HG02870 (cell line): ENCODE measurements around the gene SMCO2.

Experiments used
- ATAC-seq: cut with Tn5 transposase; IDR thresholded peaks from one replicate; pipeline ENCODE4 v1.9.1; 2021; ENCODE audit warnings: mild to moderate bottlenecking, moderate library complexity; ENCODE audit not compliant: unreplicated experiment

Gene SMCO2

DNA sequence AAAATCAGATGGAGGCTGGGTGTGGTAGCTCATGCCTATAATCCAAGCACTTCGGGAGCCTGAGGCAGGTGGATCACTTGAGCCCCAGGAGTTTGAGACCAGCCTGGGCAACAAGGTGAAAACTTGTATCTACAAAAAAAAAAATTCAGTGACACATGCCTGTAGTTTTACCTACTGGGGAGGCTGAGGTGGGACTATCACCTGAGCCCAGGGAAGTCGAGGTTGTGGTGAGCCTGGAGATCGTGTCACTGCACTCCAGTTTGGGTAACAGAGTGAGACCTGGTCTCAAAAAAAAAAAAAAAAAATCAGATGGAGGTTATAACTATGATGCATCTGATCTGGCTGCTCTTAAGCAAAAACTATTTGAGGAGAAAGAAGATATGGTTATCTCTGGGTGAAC, 50.9 kb downstream of the SMCO2 start:
- ATAC-seq, result no peak

DNA sequence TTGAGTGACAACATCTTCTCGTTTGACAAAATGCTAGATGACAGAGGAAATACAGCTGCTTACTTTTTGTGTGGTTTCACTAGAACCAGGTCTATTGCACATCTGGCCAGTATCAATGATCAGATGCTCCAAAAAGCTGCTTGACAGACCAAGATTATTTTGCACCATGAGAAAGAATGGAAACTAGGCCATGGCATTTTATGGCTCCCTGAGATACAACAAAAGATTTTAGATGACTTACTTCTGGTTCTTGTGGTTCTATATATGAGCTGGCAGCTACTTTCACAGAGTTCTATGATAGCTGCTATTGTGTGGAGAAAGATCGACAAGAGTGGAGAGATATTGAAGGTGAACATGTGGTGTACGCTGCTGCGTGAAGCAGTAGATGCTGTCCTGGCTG, 51.6 kb downstream of the SMCO2 start:
- peak; percentile 82 for ATAC-seq

DNA sequence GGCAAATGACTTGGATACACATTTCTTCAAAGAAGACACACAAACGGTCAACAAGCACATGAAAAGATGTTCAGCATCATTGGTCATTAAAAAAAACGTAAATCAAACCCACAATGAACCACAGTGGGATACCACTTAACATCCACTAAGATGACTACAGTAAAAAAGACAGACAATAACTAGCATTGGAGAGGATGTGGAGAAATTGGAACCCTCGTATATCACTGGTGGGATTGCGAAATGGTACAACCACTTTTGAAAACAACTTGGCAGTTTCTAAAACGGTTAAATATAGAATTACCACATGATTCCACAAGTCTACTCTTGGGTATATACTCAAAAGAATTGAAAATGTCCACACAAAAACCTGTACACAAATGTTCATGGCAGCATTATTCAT, 52.2 kb downstream of the SMCO2 start:
- no peak for ATAC-seq

DNA sequence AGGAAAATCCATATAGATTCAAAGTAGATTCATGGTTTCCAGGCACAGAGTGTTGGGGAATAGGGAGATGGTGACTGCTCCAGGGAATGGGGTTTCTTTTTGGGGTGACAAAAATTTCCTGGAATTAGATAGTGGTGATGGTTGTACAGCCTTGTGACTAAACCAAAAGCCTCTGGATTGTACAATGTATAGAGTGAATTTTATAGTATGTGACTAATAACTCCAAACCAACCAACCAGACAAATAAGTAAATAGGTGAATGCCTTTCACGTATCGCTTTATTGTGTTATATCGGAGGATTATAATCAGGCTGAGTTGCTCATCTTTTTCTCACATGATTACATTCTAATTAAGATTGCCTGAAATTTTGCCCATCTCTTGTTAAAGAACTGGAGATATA, 52.8 kb downstream of the SMCO2 start:
- ATAC-seq, result no peak

DNA sequence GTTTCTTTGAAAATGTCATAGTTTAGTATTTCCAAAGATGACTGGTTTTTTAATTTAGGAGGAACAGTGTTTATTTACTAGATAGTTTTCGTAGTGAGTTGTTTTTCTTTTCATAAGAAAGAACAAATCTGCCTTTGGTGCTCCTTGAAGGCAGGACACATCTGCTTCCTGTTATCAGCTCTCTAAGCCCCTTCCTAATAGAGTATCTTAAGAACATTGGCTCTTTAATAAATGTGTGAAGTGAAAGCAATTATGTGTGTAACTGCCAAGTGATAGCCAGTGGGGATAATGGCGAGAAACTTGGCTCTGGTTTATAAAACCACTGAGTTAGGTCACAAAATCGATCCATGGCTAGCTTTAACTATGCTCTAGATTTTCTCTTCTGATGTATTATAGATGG, 54.0 kb downstream of the SMCO2 start:
- no peak for ATAC-seq

DNA sequence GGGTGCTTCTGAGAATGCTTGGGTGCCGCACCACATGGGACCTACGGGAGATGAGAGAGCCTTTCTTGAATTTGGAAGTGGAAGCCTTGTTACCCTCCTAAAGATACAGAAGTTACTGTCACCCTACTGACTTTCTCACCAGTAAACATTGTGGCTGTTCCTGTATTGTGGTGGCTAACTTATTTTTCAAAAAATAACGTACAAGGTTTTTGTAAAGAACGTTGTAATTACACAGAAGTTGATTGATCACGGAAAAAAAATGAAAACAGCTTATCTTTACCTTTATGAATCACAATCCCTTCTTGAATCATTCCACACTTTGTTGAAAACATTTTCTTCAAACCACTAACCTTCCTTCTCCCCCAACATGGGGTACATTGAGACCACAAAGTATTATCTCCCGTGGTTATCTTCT, 55.5 kb downstream of the SMCO2 start:
- no peak for ATAC-seq

DNA sequence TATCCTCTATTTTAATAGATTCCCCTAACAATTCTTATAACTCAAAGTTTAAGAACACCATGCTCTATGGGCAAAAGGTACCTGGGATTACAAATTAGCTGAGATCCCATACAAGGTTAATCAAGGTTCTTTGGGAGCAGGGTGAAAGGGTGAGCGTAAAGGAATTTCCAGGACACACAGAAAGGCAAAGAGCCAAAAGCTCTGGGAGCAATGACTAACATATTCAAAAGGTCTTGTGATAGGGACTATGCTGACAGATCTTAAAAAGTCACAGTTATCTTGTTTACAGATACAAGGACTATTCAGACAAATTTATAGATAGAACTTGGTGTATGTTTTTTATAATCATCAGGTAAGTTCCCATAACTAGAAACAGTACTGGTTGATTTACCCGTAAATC, 58.0 kb downstream of the SMCO2 start:
- no peak for ATAC-seq

DNA sequence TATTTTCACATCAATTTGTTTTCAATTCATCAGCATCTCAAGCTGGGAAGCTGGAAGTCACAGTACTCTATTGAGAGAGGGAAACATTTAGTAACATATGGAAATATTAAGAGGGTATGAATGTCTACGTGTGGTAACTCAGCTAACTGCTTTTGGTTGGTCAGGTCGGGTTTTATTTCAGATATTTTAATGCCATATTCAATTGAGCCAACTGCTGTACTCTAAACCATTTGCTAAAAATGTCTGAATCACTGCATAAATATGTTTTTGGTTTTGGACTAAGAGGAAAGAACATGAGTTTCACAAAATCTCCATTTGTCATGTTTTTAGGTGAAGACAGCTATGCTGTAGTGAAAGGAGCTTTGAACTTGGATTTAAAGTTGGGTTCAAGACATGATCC, 58.6 kb downstream of the SMCO2 start:
- no peak for ATAC-seq

DNA sequence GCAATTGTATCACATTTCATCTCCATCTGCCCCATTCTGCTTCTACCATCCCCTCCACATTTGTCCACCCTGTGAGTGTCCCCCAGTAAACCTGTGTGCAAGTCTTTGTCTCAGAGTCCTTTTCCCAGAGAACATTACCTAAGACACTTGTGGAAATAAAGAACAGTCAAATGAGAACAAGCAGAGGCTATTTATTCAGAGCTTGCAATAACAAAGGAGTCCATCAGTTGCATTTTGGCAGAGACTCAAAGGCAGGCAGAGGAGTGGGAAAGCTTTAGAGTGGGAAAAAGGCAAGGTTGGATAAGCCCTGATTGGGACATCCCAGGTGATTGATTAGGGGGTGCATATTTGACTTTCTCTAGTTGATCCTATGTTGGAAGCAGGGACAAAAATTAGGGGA, 59.2 kb downstream of the SMCO2 start:
- no peak for ATAC-seq

DNA sequence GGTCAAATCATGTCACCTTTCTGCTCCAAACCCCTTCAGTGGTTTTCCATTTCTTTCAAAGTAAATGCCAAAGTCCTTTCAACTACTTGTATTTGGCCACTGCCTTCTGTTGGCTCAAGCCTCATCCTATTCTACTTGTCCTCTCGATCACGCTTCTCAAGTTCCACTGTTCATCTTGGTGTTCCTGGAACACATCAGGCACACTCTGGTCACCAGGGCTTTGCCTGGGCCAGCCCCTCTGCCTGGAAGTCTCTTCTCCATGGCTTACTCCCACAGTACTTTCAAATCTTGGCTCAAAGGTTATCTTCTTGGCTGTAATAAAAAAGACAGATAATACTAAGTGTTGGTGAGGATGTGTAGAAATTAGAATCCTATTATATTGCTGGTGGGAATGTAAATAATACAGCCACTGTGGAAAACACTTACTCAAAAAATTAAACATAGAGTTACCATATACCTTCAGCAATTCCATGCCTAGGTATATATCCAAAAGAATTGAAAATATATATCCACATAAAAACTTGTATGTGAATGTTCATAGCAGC, 60.2 kb downstream of the SMCO2 start:
- ATAC-seq, result no peak

DNA sequence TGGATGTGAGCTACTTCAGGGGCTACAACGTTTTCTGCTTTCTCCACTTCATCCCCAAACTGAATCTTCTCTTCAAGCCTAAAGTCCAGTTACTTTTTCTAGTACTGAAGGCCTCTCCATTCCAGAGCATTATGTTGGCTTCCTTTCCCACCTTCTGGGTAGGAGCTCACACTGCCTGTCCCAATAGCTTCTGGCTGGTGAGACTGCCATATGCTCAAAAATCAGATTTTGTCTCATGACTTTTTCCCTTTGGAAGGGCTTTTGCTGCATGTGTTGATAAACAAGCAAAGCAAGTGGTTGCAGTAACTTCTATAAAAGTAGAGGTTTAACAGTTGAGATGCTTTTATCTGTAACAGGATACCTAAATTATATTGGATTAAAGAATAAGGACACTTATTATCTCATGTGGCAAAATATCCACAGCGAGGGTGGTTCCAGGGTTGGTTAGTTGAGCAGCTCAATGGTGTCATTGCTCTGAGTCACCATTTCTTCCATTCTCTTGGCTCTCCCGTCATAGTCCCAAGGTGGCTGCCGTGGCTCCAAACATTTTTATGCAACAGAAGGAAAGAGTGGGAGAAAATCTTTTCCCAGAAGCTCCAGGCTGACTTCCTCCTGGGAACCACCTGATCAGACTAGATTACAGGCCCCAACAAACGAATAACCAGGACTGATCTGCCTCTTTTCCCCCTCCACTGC, 62.3 kb downstream of the SMCO2 start:
- no peak for ATAC-seq

DNA sequence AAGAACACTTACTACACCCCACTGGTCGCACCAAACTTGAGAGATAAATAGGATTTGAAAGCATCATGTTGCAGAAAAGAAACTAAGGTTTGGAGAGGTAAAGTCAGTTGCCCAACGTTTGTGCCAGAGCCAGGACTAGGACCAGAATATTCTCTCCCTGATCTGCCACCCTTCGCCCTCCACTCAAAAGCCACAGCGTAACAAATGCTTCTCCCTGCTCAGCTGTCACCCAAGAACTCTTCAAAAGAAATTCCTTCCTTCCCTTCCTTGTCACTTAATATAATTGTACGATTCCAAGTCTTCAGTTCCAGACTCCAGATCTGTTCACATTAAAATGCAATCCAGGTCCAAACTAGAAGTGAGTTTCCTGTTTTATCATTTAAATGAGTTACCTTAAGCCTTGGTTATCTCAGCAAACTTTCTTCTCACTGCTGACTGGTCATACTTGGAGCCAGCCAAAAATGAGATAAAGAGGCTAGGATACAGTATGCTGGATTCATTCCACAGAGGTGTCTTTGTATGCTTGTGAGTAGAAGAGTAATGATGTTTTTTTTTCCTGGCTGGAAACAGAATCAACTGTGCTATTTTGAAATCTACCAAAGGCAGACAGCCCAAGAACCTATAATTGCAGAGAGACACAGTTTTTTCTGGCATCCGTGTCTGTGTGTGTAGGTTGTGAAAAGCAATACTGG, 64.6 kb downstream of the SMCO2 start:
- ATAC-seq, result no peak

DNA sequence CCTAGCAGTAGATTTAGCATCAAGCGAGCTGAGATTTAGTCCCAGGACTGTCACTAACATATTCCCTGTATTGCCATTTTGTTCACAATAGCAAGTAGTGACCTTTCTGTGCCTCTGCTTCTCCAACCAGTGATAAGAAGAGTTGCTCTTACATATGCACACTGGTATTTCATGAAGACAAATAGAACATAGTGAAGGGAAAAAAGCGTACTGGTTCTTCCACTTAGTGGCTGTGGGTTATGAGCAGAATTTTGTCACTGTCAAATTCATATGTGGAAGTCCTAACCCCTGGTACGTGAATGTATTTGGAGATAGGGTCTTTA, 65.1 kb downstream of the SMCO2 start:
- no peak for ATAC-seq

DNA sequence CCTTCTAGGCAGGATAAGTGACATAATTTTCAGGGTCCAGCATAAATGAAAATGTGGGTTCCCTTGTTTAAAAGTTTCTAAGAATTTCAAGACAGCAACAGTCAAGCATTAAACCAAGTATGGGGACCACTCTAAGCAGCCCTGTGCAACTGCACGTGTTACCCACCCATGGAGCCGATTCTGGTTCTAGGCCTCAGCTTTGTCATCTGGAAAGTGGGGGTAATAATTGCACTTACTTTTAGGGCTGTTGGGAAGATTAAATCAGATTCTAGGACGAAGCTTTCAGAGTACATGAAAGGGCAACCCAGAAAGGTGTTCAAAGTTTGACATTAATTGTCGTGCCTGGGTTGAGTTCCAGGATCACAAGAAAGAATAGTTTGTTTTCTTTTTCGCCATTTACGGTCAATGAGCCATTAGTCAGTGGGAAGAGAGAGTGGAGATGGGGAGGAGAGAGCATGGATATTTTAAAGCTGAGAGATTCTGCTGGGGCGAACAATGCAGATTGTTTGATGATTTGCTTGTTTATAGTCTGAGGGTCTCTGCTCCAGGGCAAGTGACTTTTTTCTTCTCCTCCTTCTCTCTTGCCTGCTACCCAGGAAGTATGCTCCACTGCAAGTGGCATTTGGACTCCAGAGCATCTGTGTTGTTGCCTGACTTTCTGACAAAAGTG, 66.8 kb downstream of the SMCO2 start:
- no peak for ATAC-seq

DNA sequence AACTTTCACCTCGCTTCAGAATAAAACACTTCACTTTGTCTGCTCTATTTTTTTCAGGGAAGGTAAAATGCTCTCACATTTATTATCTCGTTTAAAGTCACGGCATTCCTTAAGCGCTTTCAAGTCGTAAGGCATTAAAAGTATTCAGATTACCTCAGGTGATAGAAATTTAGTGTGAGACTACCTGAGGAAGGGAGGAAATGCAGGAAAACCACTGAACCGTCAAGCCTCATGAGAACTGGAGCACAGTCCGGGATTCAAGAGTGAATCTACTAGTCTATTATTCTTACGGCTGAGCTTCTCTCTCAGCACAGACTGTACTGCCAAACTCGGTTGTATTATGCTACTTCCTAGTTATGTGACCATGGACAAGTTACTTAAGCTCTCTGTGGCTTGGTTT, 69.1 kb downstream of the SMCO2 start:
- no peak for ATAC-seq

DNA sequence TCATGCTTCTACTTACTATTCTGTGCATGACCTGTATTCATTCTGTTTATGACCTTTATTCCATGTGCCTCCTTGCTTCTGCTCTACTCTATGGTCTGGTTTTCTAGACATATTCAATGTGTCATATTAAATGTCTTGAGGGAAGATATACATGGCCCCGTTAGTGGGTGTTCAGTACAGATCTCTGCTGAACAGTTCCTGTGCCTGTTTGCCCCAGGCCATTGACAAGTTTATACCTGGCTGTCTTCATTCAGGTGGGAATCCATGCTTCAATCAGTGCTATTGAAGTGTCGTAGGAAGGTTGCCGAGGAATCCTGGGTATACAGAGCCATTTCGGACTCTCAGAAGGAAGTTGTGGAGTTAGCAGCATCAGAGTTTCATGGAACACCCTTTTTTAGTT, 70.1 kb downstream of the SMCO2 start:
- no peak for ATAC-seq

DNA sequence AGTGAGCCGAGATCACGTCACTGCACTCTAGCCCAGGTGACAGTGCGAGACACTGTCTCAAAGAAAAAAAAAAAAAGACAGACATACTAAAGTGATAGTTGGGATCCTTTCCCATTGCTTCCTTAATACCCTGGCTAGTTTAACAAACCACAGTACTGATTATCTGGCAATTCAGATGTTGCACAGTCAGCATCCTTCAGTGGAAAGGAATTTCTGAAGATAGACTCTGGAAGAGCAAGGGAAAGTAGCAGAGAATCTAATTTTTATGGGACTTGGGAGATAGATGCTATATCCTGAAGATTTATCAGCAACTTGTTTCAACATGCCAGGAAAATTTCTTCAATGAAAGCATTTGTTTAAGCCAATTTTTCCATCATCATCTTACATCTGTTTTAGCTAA, 71.0 kb downstream of the SMCO2 start:
- ATAC-seq, result no peak

DNA sequence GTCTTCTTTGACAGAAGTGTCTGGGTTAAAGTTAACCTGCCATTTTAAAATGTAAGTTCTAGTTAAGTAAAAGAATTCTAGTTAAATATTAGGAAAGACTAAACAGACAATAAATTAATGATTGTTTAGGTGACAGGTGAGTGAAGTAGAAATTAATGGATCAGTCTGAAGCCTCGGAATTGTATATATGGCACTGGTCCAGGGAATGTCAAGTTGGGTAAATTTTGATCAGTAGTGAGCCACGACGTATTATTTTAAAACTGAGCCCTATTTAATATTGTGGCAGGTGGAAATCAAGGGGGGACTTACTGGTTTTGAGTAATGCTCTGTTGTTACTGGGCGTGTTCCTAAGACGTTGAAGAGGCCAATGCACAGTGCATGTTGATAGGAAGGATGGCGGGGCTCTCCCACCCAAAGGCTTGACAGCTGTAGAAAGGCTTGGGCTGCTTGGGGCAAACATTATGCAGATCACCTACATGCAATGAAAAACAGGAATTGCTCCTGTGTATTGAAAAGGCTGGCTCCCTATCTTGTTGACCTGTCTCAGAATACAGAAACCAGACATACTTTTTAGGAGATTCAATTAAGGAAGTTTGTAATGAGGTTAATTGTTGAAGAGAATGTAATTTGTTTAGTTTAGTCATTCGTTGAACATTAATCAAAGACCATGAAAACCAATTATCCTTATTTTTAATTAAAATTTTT, 71.6 kb downstream of the SMCO2 start:
- no peak for ATAC-seq

DNA sequence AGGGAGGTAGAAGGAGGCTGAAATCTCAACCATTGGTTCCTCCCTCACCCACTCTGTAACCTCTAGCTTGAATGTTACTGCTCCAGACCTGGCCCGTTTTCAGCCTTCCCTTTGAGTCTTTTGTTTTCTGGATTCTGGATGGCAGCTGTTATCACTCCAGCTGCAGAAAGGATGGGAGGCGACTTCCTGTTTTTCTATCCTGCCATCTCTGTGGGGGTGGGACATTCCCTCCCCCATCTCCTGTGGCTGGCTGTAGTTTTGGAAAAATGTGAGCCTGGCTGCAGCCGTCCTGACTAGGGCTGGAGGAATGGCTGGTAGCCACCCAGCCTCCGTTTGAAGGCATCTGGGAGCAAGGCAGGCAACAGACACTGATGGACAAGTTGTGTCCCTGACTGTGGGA, 74.5 kb downstream of the SMCO2 start:
- ATAC-seq, result no peak

DNA sequence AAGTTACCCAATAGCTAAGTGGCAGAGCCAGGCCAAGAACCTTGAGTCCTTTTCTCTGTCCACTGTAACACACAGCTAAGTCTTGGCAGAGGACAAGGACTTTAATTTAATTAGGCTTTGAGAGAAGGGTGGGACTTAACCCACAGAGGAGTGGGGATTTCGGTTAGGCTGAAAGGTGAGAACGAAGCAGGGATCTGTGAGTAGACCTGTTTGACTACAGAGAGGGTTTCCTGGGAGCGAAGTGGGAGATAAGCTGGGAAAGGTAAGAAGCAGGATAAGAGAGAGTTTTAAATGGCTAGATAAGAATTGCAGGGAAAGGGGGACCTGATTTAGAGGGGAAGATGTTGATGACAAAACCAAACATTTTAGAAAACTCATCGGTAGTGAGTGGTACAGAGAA, 75.4 kb downstream of the SMCO2 start:
- ATAC-seq, result no peak

DNA sequence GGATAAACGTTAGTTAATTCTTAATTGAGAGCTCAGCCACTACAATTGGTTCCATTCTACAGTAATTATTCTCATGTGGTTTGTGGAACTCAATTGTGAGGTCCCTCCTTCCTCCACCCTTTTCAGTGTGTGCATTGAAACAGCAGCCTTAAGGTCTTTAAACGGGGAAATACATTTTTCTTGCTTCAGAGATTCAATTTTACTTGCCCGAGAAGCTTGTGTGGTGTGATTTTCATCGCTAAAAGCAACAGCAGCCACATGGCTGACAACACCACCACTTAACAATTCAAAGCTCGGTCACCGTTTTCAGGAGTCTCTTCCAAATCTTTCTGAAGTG, 76.7 kb downstream of the SMCO2 start:
- ATAC-seq, result peak; percentile 6
